HS-5 (cell line): ENCODE measurements around the gene ATP2A2.
"Not testable (repeated sequence)": the region's sequence is repeated elsewhere in the genome, so short reads cannot be mapped to it uniquely, and the experiment has no call there.

ENCODE experiments used
- DNase-seq: peaks from one replicate; pipeline ENCODE4 v3.0.0-alpha.2; 2012; ENCODE audit warnings: low read depth

Gene ATP2A2

GRCh38 chr12:110369992-110370391 is 88.9 kb downstream of the ATP2A2 start:
- no peak for DNase-seq

- DNase-seq = no peak
Measured at GRCh38 chr12:110370732-110371231, 89.7 kb downstream of the ATP2A2 start.

- DNase-seq = no peak
Measured at GRCh38 chr12:110371408-110372055, 90.5 kb downstream of the ATP2A2 start.

- DNase-seq = no peak
Measured at GRCh38 chr12:110372056-110372425, 91.0 kb downstream of the ATP2A2 start.

- no peak for DNase-seq
Measured at GRCh38 chr12:110373025-110373424, 92.0 kb downstream of the ATP2A2 start.

GRCh38 chr12:110373425-110373824 is 92.4 kb downstream of the ATP2A2 start:
- no peak for DNase-seq

GRCh38 chr12:110373962-110374611 is 93.0 kb downstream of the ATP2A2 start:
- no peak for DNase-seq

- not testable (repeated sequence) for DNase-seq
Measured at GRCh38 chr12:110378131-110378790, 97.2 kb downstream of the ATP2A2 start.

- no peak for DNase-seq
Measured at GRCh38 chr12:110379197-110379596, 98.2 kb downstream of the ATP2A2 start.

GRCh38 chr12:110379631-110380030 is 98.6 kb downstream of the ATP2A2 start:
- DNase-seq = no peak

- no peak for DNase-seq
Measured at GRCh38 chr12:110382683-110383082, 101.6 kb downstream of the ATP2A2 start.
